ENCODE measurements around the gene SEC11A. TPM values are rescaled to one million over a fixed set of nuclear protein-coding genes. Genes with fewer than 3 reads are reported as not detected.

The SEC11A gene
- total and polyA plus RNA-seq, 4 donors: 56.7 to 90.2 (median 71.3) TPM

DNA sequence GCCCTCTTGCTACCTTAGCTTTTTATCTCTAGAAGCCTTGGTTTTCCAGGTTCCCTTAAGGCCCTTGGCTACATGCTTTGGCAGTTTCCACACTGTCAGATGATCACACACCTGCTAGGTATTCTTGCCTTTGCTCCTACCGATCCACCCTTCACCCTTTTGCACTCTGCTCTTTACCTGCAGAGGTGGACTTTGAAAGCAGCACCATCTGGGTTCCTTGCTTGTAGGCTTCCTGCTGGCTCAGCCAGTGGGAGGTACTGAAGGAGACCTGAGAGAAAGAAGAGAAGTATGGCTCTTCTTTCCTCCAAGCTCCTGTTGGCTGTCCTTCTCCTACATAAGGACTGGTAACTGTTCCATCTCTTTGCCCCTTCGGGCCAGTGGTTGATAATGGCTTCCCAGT, 25.2 kb upstream of the SEC11A start:
- no peak overlapping the region for H3K27ac ChIP-seq (ENCODE audit: low read depth in 1 of 2, low read length in 2 of 2)
- DNase-seq (ENCODE audit: low spot score): no peak

DNA sequence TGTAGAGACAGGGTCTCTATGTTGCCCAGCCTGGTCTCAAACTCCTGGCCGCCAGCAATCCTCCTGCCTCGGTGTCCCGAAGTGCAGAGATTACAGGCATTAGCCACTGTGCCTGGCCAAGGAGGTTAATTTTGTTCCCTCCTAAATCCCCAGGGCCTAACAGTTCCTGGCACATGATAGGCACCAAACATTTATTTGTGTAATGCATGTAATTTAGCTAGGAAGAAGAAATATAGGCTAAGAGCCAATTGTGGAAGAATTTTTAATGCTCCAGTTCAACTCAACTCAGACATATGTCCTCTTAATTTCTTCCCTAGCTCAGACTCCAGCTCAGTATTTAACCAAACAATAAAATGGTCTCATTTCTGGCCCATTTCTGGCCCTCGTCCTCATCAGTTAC, 24.8 kb upstream of the SEC11A start:
- TF ChIP-seq FOXA1 (IDR thresholded peaks at IDR 0.05): no peak
- no peak for TF ChIP-seq HNF4A (conservative IDR thresholded peaks at IDR 0.05)
- no peak for TF ChIP-seq GABPA (IDR thresholded peaks at IDR 0.05 in 1 of 2, conservative IDR thresholded peaks at IDR 0.05 in 1 of 2)
- TF ChIP-seq RXRA (IDR thresholded peaks at IDR 0.05): no peak
- no peak for TF ChIP-seq EGR1 (IDR thresholded peaks at IDR 0.05; ENCODE audit: low read depth in 2 of 2)
- TF ChIP-seq, protein P1, sequence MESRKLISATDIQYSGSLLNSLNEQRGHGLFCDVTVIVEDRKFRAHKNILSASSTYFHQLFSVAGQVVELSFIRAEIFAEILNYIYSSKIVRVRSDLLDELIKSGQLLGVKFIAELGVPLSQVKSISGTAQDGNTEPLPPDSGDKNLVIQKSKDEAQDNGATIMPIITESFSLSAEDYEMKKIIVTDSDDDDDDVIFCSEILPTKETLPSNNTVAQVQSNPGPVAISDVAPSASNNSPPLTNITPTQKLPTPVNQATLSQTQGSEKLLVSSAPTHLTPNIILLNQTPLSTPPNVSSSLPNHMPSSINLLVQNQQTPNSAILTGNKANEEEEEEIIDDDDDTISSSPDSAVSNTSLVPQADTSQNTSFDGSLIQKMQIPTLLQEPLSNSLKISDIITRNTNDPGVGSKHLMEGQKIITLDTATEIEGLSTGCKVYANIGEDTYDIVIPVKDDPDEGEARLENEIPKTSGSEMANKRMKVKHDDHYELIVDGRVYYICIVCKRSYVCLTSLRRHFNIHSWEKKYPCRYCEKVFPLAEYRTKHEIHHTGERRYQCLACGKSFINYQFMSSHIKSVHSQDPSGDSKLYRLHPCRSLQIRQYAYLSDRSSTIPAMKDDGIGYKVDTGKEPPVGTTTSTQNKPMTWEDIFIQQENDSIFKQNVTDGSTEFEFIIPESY (IDR thresholded peaks at IDR 0.05): no peak
- TF ChIP-seq JUND (IDR thresholded peaks at IDR 0.05): no peak
- no peak for TF ChIP-seq RAD21 (IDR thresholded peaks at IDR 0.05)
- no peak for TF ChIP-seq TAF1 (conservative IDR thresholded peaks at IDR 0.05)
- TF ChIP-seq, protein P2, sequence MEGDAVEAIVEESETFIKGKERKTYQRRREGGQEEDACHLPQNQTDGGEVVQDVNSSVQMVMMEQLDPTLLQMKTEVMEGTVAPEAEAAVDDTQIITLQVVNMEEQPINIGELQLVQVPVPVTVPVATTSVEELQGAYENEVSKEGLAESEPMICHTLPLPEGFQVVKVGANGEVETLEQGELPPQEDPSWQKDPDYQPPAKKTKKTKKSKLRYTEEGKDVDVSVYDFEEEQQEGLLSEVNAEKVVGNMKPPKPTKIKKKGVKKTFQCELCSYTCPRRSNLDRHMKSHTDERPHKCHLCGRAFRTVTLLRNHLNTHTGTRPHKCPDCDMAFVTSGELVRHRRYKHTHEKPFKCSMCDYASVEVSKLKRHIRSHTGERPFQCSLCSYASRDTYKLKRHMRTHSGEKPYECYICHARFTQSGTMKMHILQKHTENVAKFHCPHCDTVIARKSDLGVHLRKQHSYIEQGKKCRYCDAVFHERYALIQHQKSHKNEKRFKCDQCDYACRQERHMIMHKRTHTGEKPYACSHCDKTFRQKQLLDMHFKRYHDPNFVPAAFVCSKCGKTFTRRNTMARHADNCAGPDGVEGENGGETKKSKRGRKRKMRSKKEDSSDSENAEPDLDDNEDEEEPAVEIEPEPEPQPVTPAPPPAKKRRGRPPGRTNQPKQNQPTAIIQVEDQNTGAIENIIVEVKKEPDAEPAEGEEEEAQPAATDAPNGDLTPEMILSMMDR (IDR thresholded peaks at IDR 0.05; ENCODE audit: low read depth, low read length, missing input control): no peak
- Histone ChIP-seq H3K36me3 (ENCODE audit: control insufficient read depth in 4 of 4, insufficient read depth in 3 of 4, low read depth in 1 of 4, low read length in 3 of 4) (no peaks in the 10 kb centered on the region), H3K4me3 (ENCODE audit: low read depth in 1 of 3, low read length in 3 of 3) (no peak overlapping the region), H3K9me3 (ENCODE audit: control insufficient read depth in 4 of 4, low read length in 3 of 4) (no peaks in the 10 kb centered on the region), H3K9ac (ENCODE audit: low read depth in 1 of 2, low read length in 2 of 2) (no peak overlapping the region), H3K27me3 (ENCODE audit: control insufficient read depth in 4 of 4, insufficient read depth in 4 of 4, low read length in 3 of 4) (no peaks in the 10 kb centered on the region), H3K27ac (ENCODE audit: low read depth in 1 of 2, low read length in 2 of 2) (no peak overlapping the region), H3K4me1 (ENCODE audit: control insufficient read depth in 4 of 4, insufficient read depth in 4 of 4, low read length in 3 of 4) (peaks cover 0 to 4% (median 0%) of the 10 kb centered on the region in 4 donors)
- DNase-seq (ENCODE audit: low spot score): no peak
- WGBS: 91% methylated on average over 4 of the region's 4 CpGs

More for the DNA sequence above, 25.2 kb upstream of the SEC11A start:
- peaks cover 0 to 6% (median 0%) of the 10 kb centered on the region in 4 donors for H3K4me1 ChIP-seq (ENCODE audit: control insufficient read depth in 4 of 4, insufficient read depth in 4 of 4, low read length in 3 of 4)
- H3K4me3 ChIP-seq (ENCODE audit: low read depth in 1 of 3, low read length in 3 of 3): no peak overlapping the region
- 67% methylated on average over 2 of the region's 2 CpGs for WGBS
- no peak overlapping the region for H3K9ac ChIP-seq (ENCODE audit: low read depth in 1 of 2, low read length in 2 of 2)
- H3K36me3 ChIP-seq (ENCODE audit: control insufficient read depth in 4 of 4, insufficient read depth in 3 of 4, low read depth in 1 of 4, low read length in 3 of 4): no peaks in the 10 kb centered on the region
- TF ChIP-seq HNF4A (conservative IDR thresholded peaks at IDR 0.05) (peak; percentile 36 to 37), YY1 (IDR thresholded peaks at IDR 0.05) (no peak)
- TF ChIP-seq, protein P3, sequence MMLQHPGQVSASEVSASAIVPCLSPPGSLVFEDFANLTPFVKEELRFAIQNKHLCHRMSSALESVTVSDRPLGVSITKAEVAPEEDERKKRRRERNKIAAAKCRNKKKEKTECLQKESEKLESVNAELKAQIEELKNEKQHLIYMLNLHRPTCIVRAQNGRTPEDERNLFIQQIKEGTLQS (IDR thresholded peaks at IDR 0.05): no peak
- no peaks in the 10 kb centered on the region for H3K27me3 ChIP-seq (ENCODE audit: control insufficient read depth in 4 of 4, insufficient read depth in 4 of 4, low read length in 3 of 4)
- H3K9me3 ChIP-seq (ENCODE audit: control insufficient read depth in 4 of 4, low read length in 3 of 4): no peaks in the 10 kb centered on the region

DNA sequence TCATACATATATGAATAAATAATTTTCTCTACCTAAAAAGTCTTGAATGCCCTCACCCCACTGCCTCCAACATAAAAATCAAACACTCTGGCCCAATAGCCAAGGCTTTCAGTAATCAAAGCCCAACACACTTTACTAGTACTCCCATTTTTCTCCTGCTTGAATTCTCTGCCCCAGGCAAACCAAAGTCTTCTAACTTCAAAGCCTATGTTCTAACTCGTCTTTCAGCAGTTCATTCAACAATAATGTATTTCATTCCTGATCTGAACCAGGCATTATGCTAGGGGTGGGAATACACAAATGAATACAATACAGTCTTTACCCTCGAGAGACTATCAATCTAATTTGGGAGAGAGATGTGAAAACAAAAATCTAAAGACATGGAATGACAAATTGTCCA, 21.1 kb upstream of the SEC11A start:
- Histone ChIP-seq H3K27ac (ENCODE audit: low read depth in 1 of 2, low read length in 2 of 2) (no peak overlapping the region), H3K9ac (ENCODE audit: low read depth in 1 of 2, low read length in 2 of 2) (no peak overlapping the region), H3K4me1 (ENCODE audit: control insufficient read depth in 4 of 4, insufficient read depth in 4 of 4, low read length in 3 of 4) (peaks cover 0 to 4% (median 0%) of the 10 kb centered on the region in 4 donors), H3K27me3 (ENCODE audit: control insufficient read depth in 4 of 4, insufficient read depth in 4 of 4, low read length in 3 of 4) (no peaks in the 10 kb centered on the region), H3K9me3 (ENCODE audit: control insufficient read depth in 4 of 4, low read length in 3 of 4) (no peaks in the 10 kb centered on the region), H3K36me3 (ENCODE audit: control insufficient read depth in 4 of 4, insufficient read depth in 3 of 4, low read depth in 1 of 4, low read length in 3 of 4) (no peaks in the 10 kb centered on the region), H3K4me3 (ENCODE audit: low read depth in 1 of 3, low read length in 3 of 3) (no peak overlapping the region)
- WGBS: 88% methylated on average over 2 of the region's 2 CpGs
- DNase-seq (ENCODE audit: low spot score): no peak
- TF ChIP-seq, protein P1 (IDR thresholded peaks at IDR 0.05): no peak
- TF ChIP-seq, protein P4, sequence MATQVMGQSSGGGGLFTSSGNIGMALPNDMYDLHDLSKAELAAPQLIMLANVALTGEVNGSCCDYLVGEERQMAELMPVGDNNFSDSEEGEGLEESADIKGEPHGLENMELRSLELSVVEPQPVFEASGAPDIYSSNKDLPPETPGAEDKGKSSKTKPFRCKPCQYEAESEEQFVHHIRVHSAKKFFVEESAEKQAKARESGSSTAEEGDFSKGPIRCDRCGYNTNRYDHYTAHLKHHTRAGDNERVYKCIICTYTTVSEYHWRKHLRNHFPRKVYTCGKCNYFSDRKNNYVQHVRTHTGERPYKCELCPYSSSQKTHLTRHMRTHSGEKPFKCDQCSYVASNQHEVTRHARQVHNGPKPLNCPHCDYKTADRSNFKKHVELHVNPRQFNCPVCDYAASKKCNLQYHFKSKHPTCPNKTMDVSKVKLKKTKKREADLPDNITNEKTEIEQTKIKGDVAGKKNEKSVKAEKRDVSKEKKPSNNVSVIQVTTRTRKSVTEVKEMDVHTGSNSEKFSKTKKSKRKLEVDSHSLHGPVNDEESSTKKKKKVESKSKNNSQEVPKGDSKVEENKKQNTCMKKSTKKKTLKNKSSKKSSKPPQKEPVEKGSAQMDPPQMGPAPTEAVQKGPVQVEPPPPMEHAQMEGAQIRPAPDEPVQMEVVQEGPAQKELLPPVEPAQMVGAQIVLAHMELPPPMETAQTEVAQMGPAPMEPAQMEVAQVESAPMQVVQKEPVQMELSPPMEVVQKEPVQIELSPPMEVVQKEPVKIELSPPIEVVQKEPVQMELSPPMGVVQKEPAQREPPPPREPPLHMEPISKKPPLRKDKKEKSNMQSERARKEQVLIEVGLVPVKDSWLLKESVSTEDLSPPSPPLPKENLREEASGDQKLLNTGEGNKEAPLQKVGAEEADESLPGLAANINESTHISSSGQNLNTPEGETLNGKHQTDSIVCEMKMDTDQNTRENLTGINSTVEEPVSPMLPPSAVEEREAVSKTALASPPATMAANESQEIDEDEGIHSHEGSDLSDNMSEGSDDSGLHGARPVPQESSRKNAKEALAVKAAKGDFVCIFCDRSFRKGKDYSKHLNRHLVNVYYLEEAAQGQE (IDR thresholded peaks at IDR 0.05): no peak
- TF ChIP-seq RXRA (IDR thresholded peaks at IDR 0.05) (no peak), RAD21 (IDR thresholded peaks at IDR 0.05) (no peak), JUND (IDR thresholded peaks at IDR 0.05) (no peak), NR2F2 (IDR thresholded peaks at IDR 0.05) (no peak), FOXA1 (IDR thresholded peaks at IDR 0.05) (no peak), SP1 (IDR thresholded peaks at IDR 0.05) (no peak), EGR1 (IDR thresholded peaks at IDR 0.05; ENCODE audit: low read depth in 2 of 2) (no peak), FOXA2 (IDR thresholded peaks at IDR 0.05) (no peak), HNF4G (IDR thresholded peaks at IDR 0.05) (no peak), HNF4A (conservative IDR thresholded peaks at IDR 0.05) (no peak), YY1 (IDR thresholded peaks at IDR 0.05) (no peak), GABPA (IDR thresholded peaks at IDR 0.05 in 1 of 2, conservative IDR thresholded peaks at IDR 0.05 in 1 of 2) (no peak), TAF1 (conservative IDR thresholded peaks at IDR 0.05) (no peak)
- TF ChIP-seq, protein P3 (IDR thresholded peaks at IDR 0.05): no peak

All from liver (tissue), 9 donors.